Kidney epithelial cell (primary cell): ENCODE results near the gene KCNV2. TPM values are rescaled to one million over a fixed set of nuclear protein-coding genes. Genes with fewer than 3 reads are reported as not detected.

Experiments used
- DNase-seq: peaks from one replicate; pipeline ENCODE4 v3.0.0-alpha.2; 2010; ENCODE audit warnings: low read depth
- H3K27me3 ChIP-seq: 2 replicates; pipeline ENCODE4 v1.6.0; 2011; ENCODE audit warnings: low read length; ENCODE audit not compliant: control insufficient read depth, insufficient read depth
- H3K36me3 ChIP-seq: 2 replicates; pipeline ENCODE4 v1.5.1; 2011; ENCODE audit warnings: low read length; ENCODE audit not compliant: control insufficient read depth, insufficient read depth
- H3K4me3 ChIP-seq: 2 replicates; pipeline ENCODE4 v1.5.1; 2011; ENCODE audit warnings: low read depth, mild to moderate bottlenecking, control low read depth, low read length
- total RNA-seq: library from RNA; depleted of rRNA; stranded (reverse); fragments of >200 nt; gene quantifications from 2 replicates; pipeline ENCODE4 v1.2.3, GENCODE V29; 2015
- TF ChIP-seq, protein P1 (sequence below): IDR thresholded peaks from 2 replicates; pipeline ENCODE4 v1.5.1; 2011; ENCODE audit warnings: mild to moderate bottlenecking, moderate library complexity, low read length, control low read depth, inconsistent platforms; ENCODE audit not compliant: insufficient read depth, poor library complexity, severe bottlenecking

Gene KCNV2
- total RNA-seq, 1 donor from 2014 or later = not detected

DNA sequence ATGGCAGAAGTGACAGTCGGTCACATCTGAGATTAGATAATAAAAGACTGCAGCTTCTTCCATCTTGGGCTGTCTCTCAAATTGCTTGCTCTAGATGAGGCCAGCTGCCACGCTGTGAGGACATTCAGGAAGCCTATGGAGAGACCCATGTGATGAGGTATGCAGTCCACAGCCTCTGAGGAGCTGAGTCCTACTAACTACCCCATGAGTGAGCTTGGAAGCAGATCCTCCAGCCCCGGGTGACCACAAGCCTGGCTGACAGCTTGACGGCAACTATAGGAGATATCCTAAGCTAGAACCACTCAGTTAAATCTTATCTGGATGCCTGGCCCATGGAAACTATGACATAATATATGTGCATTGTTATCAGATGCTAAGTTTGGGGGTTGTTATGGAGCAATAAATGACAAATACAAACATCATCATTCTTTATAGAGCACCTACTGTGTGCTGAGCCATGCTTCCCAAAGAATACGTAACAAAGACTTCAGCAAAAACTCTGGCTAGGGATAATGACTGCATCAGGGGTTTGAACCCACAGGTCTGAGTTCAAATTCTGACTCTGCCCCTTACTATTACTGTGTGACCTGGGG is 26.7 kb downstream of the KCNV2 start:
- TF ChIP-seq, protein P1, sequence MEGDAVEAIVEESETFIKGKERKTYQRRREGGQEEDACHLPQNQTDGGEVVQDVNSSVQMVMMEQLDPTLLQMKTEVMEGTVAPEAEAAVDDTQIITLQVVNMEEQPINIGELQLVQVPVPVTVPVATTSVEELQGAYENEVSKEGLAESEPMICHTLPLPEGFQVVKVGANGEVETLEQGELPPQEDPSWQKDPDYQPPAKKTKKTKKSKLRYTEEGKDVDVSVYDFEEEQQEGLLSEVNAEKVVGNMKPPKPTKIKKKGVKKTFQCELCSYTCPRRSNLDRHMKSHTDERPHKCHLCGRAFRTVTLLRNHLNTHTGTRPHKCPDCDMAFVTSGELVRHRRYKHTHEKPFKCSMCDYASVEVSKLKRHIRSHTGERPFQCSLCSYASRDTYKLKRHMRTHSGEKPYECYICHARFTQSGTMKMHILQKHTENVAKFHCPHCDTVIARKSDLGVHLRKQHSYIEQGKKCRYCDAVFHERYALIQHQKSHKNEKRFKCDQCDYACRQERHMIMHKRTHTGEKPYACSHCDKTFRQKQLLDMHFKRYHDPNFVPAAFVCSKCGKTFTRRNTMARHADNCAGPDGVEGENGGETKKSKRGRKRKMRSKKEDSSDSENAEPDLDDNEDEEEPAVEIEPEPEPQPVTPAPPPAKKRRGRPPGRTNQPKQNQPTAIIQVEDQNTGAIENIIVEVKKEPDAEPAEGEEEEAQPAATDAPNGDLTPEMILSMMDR = no peak
- H3K27me3 ChIP-seq = no peaks in the 10 kb centered on the region
- DNase-seq = no peak
- H3K4me3 ChIP-seq = no peak overlapping the region
- no peaks in the 10 kb centered on the region for H3K36me3 ChIP-seq

DNA sequence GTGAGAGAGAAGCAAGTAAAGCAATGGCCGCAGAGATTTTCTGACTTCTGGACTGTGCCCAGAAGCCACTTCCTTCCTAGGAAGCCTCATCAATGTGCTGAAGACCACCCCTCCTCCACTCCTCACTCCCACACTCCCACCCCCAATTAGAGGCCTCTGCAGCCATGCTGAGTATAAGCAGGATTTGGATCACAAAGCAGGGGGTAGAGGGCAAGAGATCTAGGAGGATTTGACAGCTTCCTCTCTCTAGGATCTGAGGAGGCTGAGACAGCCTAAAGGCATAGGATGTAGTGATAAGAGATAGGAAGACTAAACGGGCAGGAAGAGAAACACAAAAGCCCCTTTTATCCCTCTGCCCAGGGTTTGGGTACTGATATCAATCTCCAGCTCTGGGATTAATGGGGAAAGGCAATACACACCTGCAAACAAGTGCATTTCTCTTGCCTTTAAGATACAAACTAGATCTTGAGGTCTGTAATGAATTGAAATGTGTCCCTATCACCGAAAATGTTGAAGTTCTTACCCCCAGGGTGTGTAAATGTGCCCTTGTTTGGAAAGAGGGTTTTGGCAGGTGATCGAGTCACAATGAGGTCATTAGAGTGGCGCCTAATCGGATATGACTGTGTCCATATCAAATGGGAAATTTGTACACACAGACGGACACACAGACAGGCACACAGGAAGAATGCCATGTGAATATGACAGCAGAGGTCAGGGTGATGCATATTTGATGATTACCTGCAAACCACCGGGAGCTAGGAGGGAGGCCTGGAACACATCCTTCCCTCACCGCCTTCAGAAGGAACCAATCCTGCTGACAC is 28.5 kb downstream of the KCNV2 start:
- no peaks in the 10 kb centered on the region for H3K36me3 ChIP-seq
- DNase-seq = no peak
- TF ChIP-seq, protein P1 = no peak
- no peak overlapping the region for H3K4me3 ChIP-seq
- H3K27me3 ChIP-seq = no peaks in the 10 kb centered on the region

DNA sequence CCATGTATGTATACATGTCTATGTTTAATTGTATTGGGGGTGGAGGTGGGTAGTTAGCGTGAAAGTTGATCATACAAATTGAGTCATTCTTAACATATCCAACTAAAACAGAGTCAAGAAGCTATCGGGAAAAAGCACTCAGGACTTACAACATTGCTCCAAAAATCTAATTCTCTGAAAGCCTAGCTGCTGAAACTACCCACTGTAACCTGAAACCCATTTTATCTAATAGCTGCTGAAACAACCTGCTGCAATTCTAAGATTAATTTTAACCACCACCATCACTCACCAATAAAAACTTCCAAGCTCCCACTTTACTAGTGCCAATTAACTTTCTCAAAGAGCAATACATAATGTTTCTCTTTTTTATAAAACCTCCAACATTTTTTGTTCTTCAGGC is 32.2 kb downstream of the KCNV2 start:
- no peaks in the 10 kb centered on the region for H3K27me3 ChIP-seq
- DNase-seq = no peak
- TF ChIP-seq, protein P1 = no peak
- H3K4me3 ChIP-seq = no peak overlapping the region
- no peaks in the 10 kb centered on the region for H3K36me3 ChIP-seq

DNA sequence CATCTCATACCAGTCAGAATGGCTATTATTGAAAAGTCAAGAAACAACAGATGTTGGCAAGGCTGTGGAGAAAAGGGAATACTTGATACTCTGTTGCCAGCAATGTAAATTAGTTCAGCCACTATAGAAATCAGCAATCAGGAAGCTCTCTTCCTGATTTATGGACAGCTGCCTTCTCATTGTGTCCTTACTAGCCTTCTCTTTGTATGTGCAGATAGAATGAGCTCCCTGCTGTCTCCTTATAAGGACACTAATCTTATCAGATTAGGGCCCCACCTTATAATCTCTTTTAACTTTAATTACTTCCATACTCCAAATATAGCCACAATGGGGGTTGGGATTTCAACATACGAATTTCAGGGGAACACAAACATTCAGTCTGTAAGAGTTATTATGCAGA is 38.0 kb downstream of the KCNV2 start:
- Histone ChIP-seq H3K27me3 (no peaks in the 10 kb centered on the region), H3K4me3 (no peak overlapping the region), H3K36me3 (no peaks in the 10 kb centered on the region)
- DNase-seq = no peak
- TF ChIP-seq, protein P1 = no peak

DNA sequence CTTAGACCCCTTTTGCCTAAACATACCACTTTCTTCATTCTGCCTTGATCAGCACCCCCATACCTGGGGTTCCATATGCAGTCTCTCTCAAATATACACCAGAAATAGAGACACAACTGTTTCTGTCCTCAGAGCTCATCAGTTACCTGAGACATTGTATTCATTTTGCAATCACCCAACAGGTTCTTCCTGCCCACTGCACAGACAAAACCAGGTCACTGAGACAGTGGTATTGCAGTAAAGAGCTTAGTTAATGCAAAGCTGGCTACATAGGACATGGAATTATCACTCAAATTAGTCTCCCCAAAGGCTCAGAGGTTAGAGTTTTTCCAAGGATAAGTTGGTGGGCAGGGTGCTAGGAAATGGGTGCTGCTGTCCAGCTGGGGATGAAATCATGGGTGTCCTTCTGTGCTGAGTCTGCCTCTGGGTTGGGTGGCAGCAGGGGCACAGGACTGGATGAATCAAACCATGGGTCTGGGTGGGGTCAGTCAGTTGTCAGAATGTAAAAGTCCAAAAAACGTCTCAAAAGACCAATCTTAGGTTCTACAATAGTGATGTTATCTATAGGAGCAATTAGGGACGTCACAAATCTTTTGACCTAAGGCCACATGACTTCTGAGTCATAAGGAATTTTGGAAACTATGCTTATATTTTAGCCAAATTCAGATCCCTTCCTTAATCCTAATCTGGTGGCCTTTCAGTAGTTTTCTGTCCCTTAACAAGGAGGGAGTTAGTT is 41.0 kb downstream of the KCNV2 start:
- Histone ChIP-seq H3K36me3 (no peaks in the 10 kb centered on the region), H3K27me3 (no peaks in the 10 kb centered on the region), H3K4me3 (no peak overlapping the region)
- no peak for DNase-seq
- TF ChIP-seq, protein P1 = no peak
